Ovary (tissue), 3 donors: ENCODE data around the gene TMEM63B.

Experiments
- CTCF ChIP-seq, 3 donors: fragments of 450-650 bp in 2 of 3; fragments of 200-600 bp in 1 of 3; IDR thresholded peaks; one replicate each; pipeline versions ENCODE4 v1.5.1 to v1.8.0; 2016 to 2022; ENCODE audit warnings: antibody characterized with exemption in 3 of 3, mild to moderate bottlenecking in 1 of 3
- POLR2A ChIP-seq: fragments of 450-650 bp; IDR thresholded peaks from one replicate; pipeline ENCODE4 v1.6.1; 2017; ENCODE audit warnings: antibody characterized with exemption, mild to moderate bottlenecking, moderate library complexity
- donor health status: DM: no; HTN: no; CAD: no.

DNA sequence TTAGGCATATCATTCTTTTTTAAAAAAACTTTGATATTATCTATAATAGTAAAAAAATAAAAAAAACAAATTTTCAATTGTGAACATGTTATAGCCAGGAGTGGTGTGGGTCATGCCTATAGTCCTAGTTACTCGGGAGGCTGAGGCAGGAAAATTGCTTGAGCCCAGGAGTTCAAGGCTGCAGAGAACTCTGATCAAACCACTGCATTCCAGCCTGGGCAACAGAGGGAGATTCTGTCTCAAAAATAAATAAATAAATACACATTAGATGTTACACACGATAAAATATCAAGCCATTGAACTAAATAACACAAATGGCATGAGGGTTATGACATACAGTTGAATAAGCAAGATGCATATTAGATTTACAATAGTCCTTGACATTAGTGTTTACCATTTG is 61.5 kb downstream of the TMEM63B start:
- no peak for TF ChIP-seq POLR2A
- TF ChIP-seq CTCF (IDR thresholded peaks at IDR 0.05): no peak
